GM08714 (cell line): ENCODE results near the gene SPRY1.

Experiments
- H3K4me3 ChIP-seq: fragments of 200-500 bp; sonication (Bioruptor generic); 2 replicates; pipeline ENCODE4 v1.5.1; 2014; ENCODE audit warnings: mild to moderate bottlenecking, low read length, inconsistent platforms
- ZNF274 ChIP-seq: IDR thresholded peaks from 2 replicates; pipeline ENCODE4 v1.6.1; 2012; ENCODE audit warnings: mild to moderate bottlenecking, low read depth, low read length

Gene SPRY1

GRCh38 chr4:123397144-123398065 lies 810 bp downstream of the SPRY1 start:
- peak overlapping the region; percentile 94 for H3K4me3 ChIP-seq
- no peak for TF ChIP-seq ZNF274

GRCh38 chr4:123398066-123398852 lies 1.7 kb downstream of the SPRY1 start:
- no peak for TF ChIP-seq ZNF274
- H3K4me3 ChIP-seq: peak overlapping the region; percentile 94; the same call in 1 of the 2 replicates

- peak overlapping the region; percentile 94 for H3K4me3 ChIP-seq
- no peak for TF ChIP-seq ZNF274
These were observed 2.4 kb downstream of the SPRY1 start for GRCh38 chr4:123398853-123399626.

GRCh38 chr4:123399627-123400358 lies 3.2 kb downstream of the SPRY1 start:
- H3K4me3 ChIP-seq: peak overlapping the region; percentile 94
- no peak for TF ChIP-seq ZNF274

GRCh38 chr4:123401271-123402120 lies 4.9 kb downstream of the SPRY1 start:
- TF ChIP-seq ZNF274: no peak
- H3K4me3 ChIP-seq: no peak overlapping the region

GRCh38 chr4:123402121-123402465 lies 5.5 kb downstream of the SPRY1 start:
- TF ChIP-seq ZNF274: no peak

GRCh38 chr4:123403080-123403604 lies 6.5 kb downstream of the SPRY1 start:
- no peak overlapping the region for H3K4me3 ChIP-seq
- no peak for TF ChIP-seq ZNF274

More at GRCh38 chr4:123402121-123402465, 5.5 kb downstream of the SPRY1 start:
- no peak overlapping the region for H3K4me3 ChIP-seq

- no peak overlapping the region for H3K4me3 ChIP-seq
- no peak for TF ChIP-seq ZNF274
These were observed 7.9 kb downstream of the SPRY1 start for GRCh38 chr4:123404533-123404932.

GRCh38 chr4:123405267-123405865 lies 8.8 kb downstream of the SPRY1 start:
- no peak for TF ChIP-seq ZNF274
- H3K4me3 ChIP-seq: no peak overlapping the region

GRCh38 chr4:123406872-123407271 lies 10.3 kb downstream of the SPRY1 start:
- no peak overlapping the region for H3K4me3 ChIP-seq
- TF ChIP-seq ZNF274: no peak

GRCh38 chr4:123408471-123409084 lies 12.0 kb downstream of the SPRY1 start:
- H3K4me3 ChIP-seq: no peak overlapping the region
- TF ChIP-seq ZNF274: no peak

GRCh38 chr4:123409334-123409733 lies 12.7 kb downstream of the SPRY1 start:
- H3K4me3 ChIP-seq: no peak overlapping the region
- no peak for TF ChIP-seq ZNF274
